ENCODE measurements around the gene DGKB. TPM values are rescaled to one million over a fixed set of nuclear protein-coding genes. Genes with fewer than 3 reads are reported as not detected.
A peak's percentile ranks its signal among the peaks of the same experiment; 100 is the strongest.

Gene DGKB
- total RNA-seq, 1 donor = 0.36 TPM

GRCh38 chr7:14400271-14400670 lies 502.3 kb downstream of the DGKB start:
- DNase-seq (ENCODE audit: low read depth) = no peak
- H3K4me3 ChIP-seq (ENCODE audit: low read depth, low read length) = no peak overlapping the region
- no peak for TF ChIP-seq CTCF (IDR thresholded peaks at IDR 0.05; ENCODE audit: insufficient read depth, low read length)

GRCh38 chr7:14398526-14398925 lies 504.0 kb downstream of the DGKB start:
- DNase-seq (ENCODE audit: low read depth) = no peak
- no peak overlapping the region for H3K4me3 ChIP-seq (ENCODE audit: low read depth, low read length)
- TF ChIP-seq CTCF (IDR thresholded peaks at IDR 0.05; ENCODE audit: insufficient read depth, low read length) = no peak

GRCh38 chr7:14395860-14396259 lies 506.7 kb downstream of the DGKB start:
- TF ChIP-seq CTCF (IDR thresholded peaks at IDR 0.05; ENCODE audit: insufficient read depth, low read length) = no peak
- no peak for DNase-seq (ENCODE audit: low read depth)
- H3K4me3 ChIP-seq (ENCODE audit: low read depth, low read length) = no peak overlapping the region

GRCh38 chr7:14394786-14395185 lies 507.8 kb downstream of the DGKB start:
- no peak overlapping the region for H3K4me3 ChIP-seq (ENCODE audit: low read depth, low read length)
- DNase-seq (ENCODE audit: low read depth) = no peak
- TF ChIP-seq CTCF (IDR thresholded peaks at IDR 0.05; ENCODE audit: insufficient read depth, low read length) = no peak

- no peak for TF ChIP-seq CTCF (IDR thresholded peaks at IDR 0.05; ENCODE audit: insufficient read depth, low read length)
- H3K4me3 ChIP-seq (ENCODE audit: low read depth, low read length) = no peak overlapping the region
- DNase-seq (ENCODE audit: low read depth) = no peak
Observed at GRCh38 chr7:14389595-14389994, 513.0 kb downstream of the DGKB start.

GRCh38 chr7:14389181-14389591 lies 513.4 kb downstream of the DGKB start:
- no peak overlapping the region for H3K4me3 ChIP-seq (ENCODE audit: low read depth, low read length)
- DNase-seq (ENCODE audit: low read depth) = no peak
- no peak for TF ChIP-seq CTCF (IDR thresholded peaks at IDR 0.05; ENCODE audit: insufficient read depth, low read length)

GRCh38 chr7:14385074-14385473 lies 517.5 kb downstream of the DGKB start:
- peak; percentile 20 for DNase-seq (ENCODE audit: low read depth)
- no peak overlapping the region for H3K4me3 ChIP-seq (ENCODE audit: low read depth, low read length)
- TF ChIP-seq CTCF (IDR thresholded peaks at IDR 0.05; ENCODE audit: insufficient read depth, low read length) = no peak

Measured in fibroblast of the aortic adventitia (primary cell).